Osteoblast (primary cell): ENCODE data around the gene SULT4A1. TPM values are rescaled to one million over a fixed set of nuclear protein-coding genes. Genes with fewer than 3 reads are reported as not detected.

Source experiments
- DNase-seq: peaks from one replicate; pipeline ENCODE4 v3.0.0; 2011; ENCODE audit warnings: low spot score, mixed read lengths; ENCODE audit not compliant: insufficient read length; ENCODE audit errors: missing footprints
- H2AFZ ChIP-seq: 2 replicates; pipeline ENCODE4 v1.6.0; 2011; ENCODE audit warnings: mild to moderate bottlenecking, low read length
- H3K27ac ChIP-seq: 2 replicates; pipeline ENCODE4 v1.5.1; 2011; ENCODE audit warnings: mild to moderate bottlenecking, low read depth, low read length, moderate library complexity
- H3K27me3 ChIP-seq: 2 replicates; pipeline ENCODE4 v1.6.0; 2012; ENCODE audit warnings: mild to moderate bottlenecking, control low read depth, inconsistent platforms, low read length, moderate library complexity; ENCODE audit not compliant: insufficient read depth
- H3K36me3 ChIP-seq: 2 replicates; pipeline ENCODE4 v1.5.1; 2011; ENCODE audit warnings: mild to moderate bottlenecking, low read length, control low read depth, moderate library complexity; ENCODE audit not compliant: insufficient read depth
- H3K4me1 ChIP-seq: 2 replicates; pipeline ENCODE4 v1.5.1; 2011; ENCODE audit warnings: mild to moderate bottlenecking, low read length, control low read depth, moderate library complexity; ENCODE audit not compliant: insufficient read depth
- H3K4me2 ChIP-seq: 2 replicates; pipeline ENCODE4 v1.6.0; 2011; ENCODE audit warnings: mild to moderate bottlenecking, low read length; ENCODE audit not compliant: insufficient read depth
- H3K4me3 ChIP-seq: fragments of 200-600 bp; sonication (generic); 3 replicates; pipeline ENCODE4 v1.5.1; 2012; ENCODE audit warnings: mild to moderate bottlenecking, low read length, inconsistent platforms; ENCODE audit not compliant: insufficient read depth
- H3K79me2 ChIP-seq: 2 replicates; pipeline ENCODE4 v1.6.0; 2012; ENCODE audit warnings: mild to moderate bottlenecking, low read length, control low read depth, inconsistent platforms; ENCODE audit not compliant: insufficient read depth
- H3K9me3 ChIP-seq: 2 replicates; pipeline ENCODE4 v1.5.1; 2011; ENCODE audit warnings: low read depth, low read length, control low read depth
- H4K20me1 ChIP-seq: 2 replicates; pipeline ENCODE4 v1.6.0; 2012; ENCODE audit warnings: mild to moderate bottlenecking, low read length, control low read depth; ENCODE audit not compliant: insufficient read depth
- total RNA-seq: library from RNA; depleted of rRNA; stranded (reverse); fragments of >200 nt; gene quantifications from 2 replicates; pipeline ENCODE4 v1.2.3, GENCODE V29; 2012
- TF ChIP-seq, protein P1 (sequence below): IDR thresholded peaks from 2 replicates; pipeline ENCODE4 v1.5.1; 2011; ENCODE audit warnings: mild to moderate bottlenecking, low read depth, low read length, moderate library complexity; ENCODE audit errors: extremely low read depth

The SULT4A1 gene
- total RNA-seq, 1 donor = under 0.01 TPM

DNA sequence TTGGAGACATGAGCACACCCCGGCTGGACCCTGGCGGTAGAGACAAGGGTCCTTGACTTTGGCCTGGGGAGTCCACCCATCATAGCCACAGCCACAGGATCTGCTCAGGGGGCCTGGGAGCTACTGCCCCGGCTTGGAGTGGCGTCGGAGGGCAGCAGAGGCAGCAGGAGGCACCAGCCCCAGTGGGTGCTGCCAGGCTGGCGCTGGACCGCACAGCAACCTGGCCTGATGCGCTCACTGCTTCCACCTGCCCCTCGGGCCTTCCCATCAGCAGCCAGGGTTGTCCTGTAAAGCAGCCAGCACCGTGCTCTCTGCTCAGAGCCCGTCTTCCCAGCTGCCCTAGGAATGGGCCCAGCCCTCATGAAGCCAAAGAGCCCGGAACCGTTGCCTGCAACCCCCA is 21.9 kb downstream of the SULT4A1 start:
- Histone ChIP-seq H3K27ac (no peak overlapping the region), H2AFZ (no peak overlapping the region), H4K20me1 (no peaks in the 10 kb centered on the region), H3K79me2 (no peaks in the 10 kb centered on the region), H3K27me3 (no peaks in the 10 kb centered on the region), H3K9me3 (no peaks in the 10 kb centered on the region), H3K4me2 (no peak overlapping the region), H3K4me1 (no peaks in the 10 kb centered on the region), H3K36me3 (no peaks in the 10 kb centered on the region), H3K4me3 (no peak overlapping the region)
- TF ChIP-seq, protein P1, sequence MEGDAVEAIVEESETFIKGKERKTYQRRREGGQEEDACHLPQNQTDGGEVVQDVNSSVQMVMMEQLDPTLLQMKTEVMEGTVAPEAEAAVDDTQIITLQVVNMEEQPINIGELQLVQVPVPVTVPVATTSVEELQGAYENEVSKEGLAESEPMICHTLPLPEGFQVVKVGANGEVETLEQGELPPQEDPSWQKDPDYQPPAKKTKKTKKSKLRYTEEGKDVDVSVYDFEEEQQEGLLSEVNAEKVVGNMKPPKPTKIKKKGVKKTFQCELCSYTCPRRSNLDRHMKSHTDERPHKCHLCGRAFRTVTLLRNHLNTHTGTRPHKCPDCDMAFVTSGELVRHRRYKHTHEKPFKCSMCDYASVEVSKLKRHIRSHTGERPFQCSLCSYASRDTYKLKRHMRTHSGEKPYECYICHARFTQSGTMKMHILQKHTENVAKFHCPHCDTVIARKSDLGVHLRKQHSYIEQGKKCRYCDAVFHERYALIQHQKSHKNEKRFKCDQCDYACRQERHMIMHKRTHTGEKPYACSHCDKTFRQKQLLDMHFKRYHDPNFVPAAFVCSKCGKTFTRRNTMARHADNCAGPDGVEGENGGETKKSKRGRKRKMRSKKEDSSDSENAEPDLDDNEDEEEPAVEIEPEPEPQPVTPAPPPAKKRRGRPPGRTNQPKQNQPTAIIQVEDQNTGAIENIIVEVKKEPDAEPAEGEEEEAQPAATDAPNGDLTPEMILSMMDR = no peak
- DNase-seq = peak; percentile 38

DNA sequence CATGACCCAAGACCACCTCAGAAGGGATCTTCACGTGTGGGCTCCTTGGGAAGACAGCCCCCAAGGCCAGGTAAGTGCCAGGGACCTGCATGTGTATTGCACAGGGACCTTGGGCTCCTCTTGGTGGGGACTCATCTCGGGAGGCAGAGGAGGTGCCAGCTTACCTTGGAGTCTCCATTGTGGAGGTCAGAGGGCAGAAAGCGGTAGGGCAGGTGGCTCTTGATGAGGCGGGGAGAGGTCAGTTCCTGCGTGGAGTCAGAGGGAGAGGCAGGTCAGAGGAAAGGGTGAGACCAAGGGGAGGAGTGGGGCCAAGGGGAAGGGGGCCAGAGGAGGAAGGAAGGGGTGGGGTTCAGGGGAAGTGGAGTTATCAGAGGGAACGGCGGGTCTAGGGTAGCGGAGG is 22.5 kb downstream of the SULT4A1 start:
- Histone ChIP-seq H3K9me3 (no peaks in the 10 kb centered on the region), H3K27ac (no peak overlapping the region), H3K4me1 (no peaks in the 10 kb centered on the region), H3K4me3 (no peak overlapping the region), H3K27me3 (no peaks in the 10 kb centered on the region), H2AFZ (no peak overlapping the region), H4K20me1 (no peaks in the 10 kb centered on the region), H3K36me3 (no peaks in the 10 kb centered on the region), H3K4me2 (no peak overlapping the region), H3K79me2 (no peaks in the 10 kb centered on the region)
- DNase-seq = peak; percentile 50
- TF ChIP-seq, protein P1 = no peak

GRCh38 chr22:43838571-43839307 is 23.6 kb downstream of the SULT4A1 start:
- no peaks in the 10 kb centered on the region for H3K9me3 ChIP-seq
- no peak overlapping the region for H3K4me3 ChIP-seq
- no peaks in the 10 kb centered on the region for H3K36me3 ChIP-seq
- H3K27me3 ChIP-seq = no peaks in the 10 kb centered on the region
- H2AFZ ChIP-seq = no peak overlapping the region
- TF ChIP-seq, protein P1 = no peak
- no peaks in the 10 kb centered on the region for H3K79me2 ChIP-seq
- peak; percentile 55 for DNase-seq
- no peaks in the 10 kb centered on the region for H4K20me1 ChIP-seq
- H3K4me1 ChIP-seq = no peaks in the 10 kb centered on the region
- H3K27ac ChIP-seq = no peak overlapping the region
- H3K4me2 ChIP-seq = no peak overlapping the region

GRCh38 chr22:43838161-43838560 is 24.2 kb downstream of the SULT4A1 start:
- Histone ChIP-seq H3K36me3 (no peaks in the 10 kb centered on the region), H3K4me2 (no peak overlapping the region), H4K20me1 (no peaks in the 10 kb centered on the region), H3K27ac (no peak overlapping the region), H2AFZ (no peak overlapping the region), H3K9me3 (no peaks in the 10 kb centered on the region), H3K79me2 (no peaks in the 10 kb centered on the region), H3K4me1 (no peaks in the 10 kb centered on the region), H3K4me3 (no peak overlapping the region), H3K27me3 (no peaks in the 10 kb centered on the region)
- TF ChIP-seq, protein P1 = no peak
- peak; percentile 84 for DNase-seq
